Activated CD4-positive, CD25-positive, alpha-beta regulatory T cell treated with anti-CD3 and anti-CD28 coated beads, Interleukin-2, amount 50 U/mL, for 24 hours (primary cell): ENCODE data around the gene TAF4B.

Source experiments
- ATAC-seq, 2 donors: fragments of 150-1000 bp; cut with Tn5 transposase; one replicate each; pipeline ENCODE4 v1.10.0; 2021; ENCODE audit warnings: mild to moderate bottlenecking in 1 of 2, moderate library complexity in 1 of 2

The TAF4B gene

GRCh38 chr18:26394047-26394654 lies 167.9 kb downstream of the TAF4B start:
- no peak for ATAC-seq

GRCh38 chr18:26397019-26397418 lies 170.8 kb downstream of the TAF4B start:
- no peak for ATAC-seq

GRCh38 chr18:26403491-26403890 lies 177.2 kb downstream of the TAF4B start:
- ATAC-seq = no peak

- peak in 1 of 2 donors; percentile 32 for ATAC-seq
Observed at GRCh38 chr18:26405190-26405801, 179.1 kb downstream of the TAF4B start.

- ATAC-seq = no peak
Observed at GRCh38 chr18:26406324-26406723, 180.1 kb downstream of the TAF4B start.

- ATAC-seq = no peak
Observed at GRCh38 chr18:26406854-26407517, 180.7 kb downstream of the TAF4B start.

GRCh38 chr18:26407736-26408601 lies 181.7 kb downstream of the TAF4B start:
- ATAC-seq = no peak

- no peak for ATAC-seq
Observed at GRCh38 chr18:26409091-26409490, 182.8 kb downstream of the TAF4B start.

GRCh38 chr18:26414901-26415440 lies 188.7 kb downstream of the TAF4B start:
- ATAC-seq = no peak

- ATAC-seq = no peak
Observed at GRCh38 chr18:26415631-26416030, 189.4 kb downstream of the TAF4B start.

- ATAC-seq = no peak
Observed at GRCh38 chr18:26416652-26417150, 190.5 kb downstream of the TAF4B start.

- no peak for ATAC-seq
Observed at GRCh38 chr18:26417190-26417589, 190.9 kb downstream of the TAF4B start.

- no peak for ATAC-seq
Observed at GRCh38 chr18:26418225-26418624, 192.0 kb downstream of the TAF4B start.

- ATAC-seq = no peak
Observed at GRCh38 chr18:26419746-26420145, 193.5 kb downstream of the TAF4B start.

GRCh38 chr18:26421503-26421902 lies 195.3 kb downstream of the TAF4B start:
- no peak for ATAC-seq

- no peak for ATAC-seq
Observed at GRCh38 chr18:26421931-26422330, 195.7 kb downstream of the TAF4B start.

GRCh38 chr18:26422472-26423162 lies 196.4 kb downstream of the TAF4B start:
- no peak for ATAC-seq

- no peak for ATAC-seq
Observed at GRCh38 chr18:26424428-26425147, 198.3 kb downstream of the TAF4B start.

GRCh38 chr18:26425148-26425531 lies 198.9 kb downstream of the TAF4B start:
- ATAC-seq = no peak

GRCh38 chr18:26429535-26430226 lies 203.4 kb downstream of the TAF4B start:
- ATAC-seq = no peak
